Mucosa of descending colon (tissue), 3 donors: Measurements from ENCODE around the gene DGCR2. TPM values are rescaled to one million over a fixed set of nuclear protein-coding genes. Genes with fewer than 3 reads are reported as not detected.

Experiments
- ATAC-seq: fragments of 200-7000 bp; cut with Tn5 transposase; one replicate; pipeline ENCODE4 v1.9.1; 2020; ENCODE audit warnings: mild to moderate bottlenecking, moderate library complexity
- DNase-seq, 3 donors: peaks; one replicate each; pipeline ENCODE4 v3.0.0-alpha.2; 2020
- H3K36me3 ChIP-seq: fragments of 200-600 bp; one replicate; pipeline ENCODE4 v1.8.0; 2021; ENCODE audit warnings: low read depth, mild to moderate bottlenecking
- H3K4me1 ChIP-seq: fragments of 200-600 bp; one replicate; pipeline ENCODE4 v1.8.0; 2021; ENCODE audit warnings: low read depth, mild to moderate bottlenecking
- H3K4me3 ChIP-seq: fragments of 200-600 bp; one replicate; pipeline ENCODE4 v1.8.0; 2021; ENCODE audit warnings: mild to moderate bottlenecking
- H3K9me3 ChIP-seq: fragments of 200-600 bp; one replicate; pipeline ENCODE4 v1.8.0; 2021; ENCODE audit warnings: mild to moderate bottlenecking
- intact Hi-C, 2 donors: fragments of 100-400 bp; cut with DNase I in 1 of 2; cut with micrococcal nuclease in 1 of 2; formaldehyde crosslinking; loops; one replicate each; pipeline versions ENCODE4 v1.11.0 to v1.11.1; 2022; cut with DNase I, micrococcal nuclease
- total RNA-seq, 3 donors: library from RNA; stranded (reverse); fragmentation: NEBNext Ultra II Directional in 2 of 3; extraction: Animal tissue kit (Norgen Biotek cat#: 25700) in 2 of 3; gene quantifications; one replicate each; pipeline versions ENCODE4 v1.2.1 to v1.2.4, GENCODE V29; 2021 to 2023
- TF ChIP-seq, protein P1 (sequence below): fragments of 200-600 bp; IDR thresholded peaks from one replicate; pipeline ENCODE4 v1.8.0; 2022; ENCODE audit warnings: antibody characterized with exemption, mild to moderate bottlenecking
- donor health status: DM: no; HTN: no; CAD: no; lungs with moderate emphysema.
- donor health status: DM: no; HTN: no; CAD: no.
- donor health status: DM: no; HTN: yes; CAD: no.

Gene DGCR2
- total RNA-seq, 3 donors from 2014 or later: 68.4 to 100 (median 79.8) TPM

DNA sequence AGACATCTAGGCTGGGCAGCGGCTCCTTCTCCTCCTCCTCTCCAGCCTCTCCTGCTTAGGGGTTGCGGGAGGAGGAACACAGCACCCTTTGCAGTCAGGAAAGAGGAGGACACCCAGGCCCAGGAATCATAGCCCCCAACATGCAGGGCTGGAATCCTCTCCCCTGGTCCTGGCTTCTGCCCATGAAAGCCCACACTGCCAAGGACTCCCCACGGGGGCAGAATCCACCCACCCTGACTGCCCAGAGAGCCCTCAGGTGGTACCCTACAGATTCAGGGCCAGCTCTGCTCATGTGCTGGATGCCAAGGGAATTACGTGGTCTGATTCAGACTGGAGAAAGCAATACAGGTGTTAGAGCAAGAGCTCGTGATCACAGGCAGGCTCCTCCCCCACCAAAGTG, 17.8 kb upstream of the DGCR2 start:
- Histone ChIP-seq H3K4me3 (no peak overlapping the region), H3K36me3 (no peaks in the 10 kb centered on the region), H3K4me1 (peaks cover 9% of the 10 kb centered on the region), H3K9me3 (no peaks in the 10 kb centered on the region)
- TF ChIP-seq, protein P1, sequence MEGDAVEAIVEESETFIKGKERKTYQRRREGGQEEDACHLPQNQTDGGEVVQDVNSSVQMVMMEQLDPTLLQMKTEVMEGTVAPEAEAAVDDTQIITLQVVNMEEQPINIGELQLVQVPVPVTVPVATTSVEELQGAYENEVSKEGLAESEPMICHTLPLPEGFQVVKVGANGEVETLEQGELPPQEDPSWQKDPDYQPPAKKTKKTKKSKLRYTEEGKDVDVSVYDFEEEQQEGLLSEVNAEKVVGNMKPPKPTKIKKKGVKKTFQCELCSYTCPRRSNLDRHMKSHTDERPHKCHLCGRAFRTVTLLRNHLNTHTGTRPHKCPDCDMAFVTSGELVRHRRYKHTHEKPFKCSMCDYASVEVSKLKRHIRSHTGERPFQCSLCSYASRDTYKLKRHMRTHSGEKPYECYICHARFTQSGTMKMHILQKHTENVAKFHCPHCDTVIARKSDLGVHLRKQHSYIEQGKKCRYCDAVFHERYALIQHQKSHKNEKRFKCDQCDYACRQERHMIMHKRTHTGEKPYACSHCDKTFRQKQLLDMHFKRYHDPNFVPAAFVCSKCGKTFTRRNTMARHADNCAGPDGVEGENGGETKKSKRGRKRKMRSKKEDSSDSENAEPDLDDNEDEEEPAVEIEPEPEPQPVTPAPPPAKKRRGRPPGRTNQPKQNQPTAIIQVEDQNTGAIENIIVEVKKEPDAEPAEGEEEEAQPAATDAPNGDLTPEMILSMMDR: no peak
- no peak for ATAC-seq
- intact Hi-C loops: no loop called here
- no peak for DNase-seq

DNA sequence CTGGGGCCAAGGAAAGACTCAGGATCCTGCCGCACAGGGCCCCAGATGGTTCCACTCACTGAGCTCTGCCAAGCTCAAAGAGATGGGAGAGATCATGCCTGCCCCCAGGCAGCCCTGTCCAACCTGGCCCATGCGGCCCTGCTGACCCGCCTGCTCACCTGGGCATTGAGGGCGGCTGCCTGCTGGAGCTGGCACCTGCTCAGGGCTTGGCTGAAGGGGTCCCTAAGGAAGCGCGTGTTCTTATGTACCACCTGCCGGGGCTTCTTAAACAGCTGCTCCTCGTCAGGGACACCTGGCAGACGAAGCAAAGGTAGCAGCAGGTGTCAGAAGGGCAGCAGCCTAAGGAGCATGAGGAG, 16.8 kb upstream of the DGCR2 start:
- H3K4me3 ChIP-seq: no peak overlapping the region
- H3K9me3 ChIP-seq: no peaks in the 10 kb centered on the region
- peaks cover 5% of the 10 kb centered on the region for H3K36me3 ChIP-seq
- DNase-seq (no peak), ATAC-seq (no peak)
- intact Hi-C loops: no loop called here
- peaks cover 8% of the 10 kb centered on the region for H3K4me1 ChIP-seq
- TF ChIP-seq, protein P1: no peak

DNA sequence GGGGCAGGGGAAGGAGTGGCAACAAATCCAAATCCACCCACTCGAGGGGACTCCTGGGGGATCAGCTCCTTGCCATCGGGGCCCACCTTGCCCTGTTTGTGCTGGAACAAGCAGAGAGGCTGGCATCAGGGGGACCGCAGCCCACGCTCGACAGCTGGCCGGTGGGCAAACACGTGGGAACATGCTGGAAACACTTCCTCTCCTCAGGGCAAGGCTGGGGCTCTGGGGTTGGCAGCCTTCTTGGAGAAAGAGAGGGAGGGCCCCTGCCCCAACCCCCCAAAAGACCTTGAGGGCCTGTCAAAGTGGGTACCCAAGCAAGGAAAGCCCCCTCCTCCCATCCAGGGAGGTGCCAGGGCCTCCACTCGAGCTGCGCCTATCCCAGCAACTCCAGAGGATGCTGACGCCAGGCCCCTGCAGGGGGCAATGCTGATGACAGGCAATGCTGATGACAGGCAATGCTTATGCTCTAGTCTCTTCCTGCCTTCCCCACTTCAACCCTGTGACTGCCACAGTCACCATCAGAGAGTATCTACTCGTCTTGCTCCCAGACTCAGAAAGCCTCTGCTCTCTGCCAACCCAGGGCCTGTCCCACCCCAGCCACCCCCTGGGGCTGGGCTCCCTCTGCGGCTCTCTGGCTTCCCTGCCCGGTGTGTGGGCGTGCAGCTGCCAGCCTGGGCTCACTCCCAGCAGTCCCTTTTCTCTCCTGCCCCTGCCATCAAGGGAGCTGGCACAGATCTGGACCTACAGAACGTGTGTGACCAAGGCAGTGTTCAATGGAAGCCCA, 16.2 kb upstream of the DGCR2 start:
- no peak for ATAC-seq
- H3K36me3 ChIP-seq: peaks cover 5% of the 10 kb centered on the region

DNA sequence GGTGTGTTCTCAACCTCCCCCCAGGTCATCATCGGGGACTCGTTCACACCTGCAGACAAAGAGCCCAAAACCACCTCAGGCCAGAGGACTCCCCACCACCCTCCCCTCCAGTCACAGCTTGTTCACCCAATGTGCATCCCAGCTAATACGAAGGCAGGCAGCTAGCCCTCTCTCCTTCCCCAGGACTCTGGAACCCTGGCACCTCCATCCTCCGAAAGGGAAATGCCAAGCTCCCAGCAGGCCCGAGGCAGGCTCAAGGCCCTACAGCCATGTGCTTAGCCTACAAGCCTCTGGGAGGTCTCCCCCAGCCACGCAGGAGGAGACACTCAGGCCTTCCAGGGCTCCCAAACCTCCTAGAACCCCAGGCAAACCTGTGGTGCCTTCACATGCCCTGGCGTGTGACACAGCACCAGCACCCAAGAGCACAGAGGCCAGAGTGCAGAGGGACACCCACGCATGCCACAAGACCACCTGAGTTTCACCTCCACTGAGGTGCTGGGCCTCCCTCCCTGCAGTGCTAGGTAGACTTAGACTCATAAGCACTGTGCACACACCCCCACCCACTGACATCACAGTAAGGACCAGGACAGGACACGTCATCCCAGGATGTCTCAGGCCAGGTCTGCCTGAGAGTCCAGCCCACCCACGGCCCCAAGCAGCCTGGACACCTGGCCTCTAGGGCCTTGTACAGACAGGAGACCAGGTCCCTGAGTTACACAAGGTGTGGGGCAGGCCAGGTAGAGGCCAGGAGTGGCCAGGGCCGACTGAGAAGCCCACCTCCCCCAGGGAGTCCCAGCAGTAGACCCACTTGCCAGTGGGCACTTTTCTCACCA, 15.4 kb upstream of the DGCR2 start:
- Histone ChIP-seq H3K4me3 (no peak overlapping the region), H3K9me3 (no peaks in the 10 kb centered on the region), H3K4me1 (no peaks in the 10 kb centered on the region), H3K36me3 (peaks cover 5% of the 10 kb centered on the region)
- ATAC-seq: no peak
- TF ChIP-seq, protein P1: no peak
- intact Hi-C loops: no loop called here
- no peak for DNase-seq

More for the DNA sequence above, 16.2 kb upstream of the DGCR2 start:
- peaks cover 2% of the 10 kb centered on the region for H3K4me1 ChIP-seq
- H3K4me3 ChIP-seq: no peak overlapping the region
- H3K9me3 ChIP-seq: no peaks in the 10 kb centered on the region
- DNase-seq: no peak
- TF ChIP-seq, protein P1: no peak
- intact Hi-C loops: no loop called here

DNA sequence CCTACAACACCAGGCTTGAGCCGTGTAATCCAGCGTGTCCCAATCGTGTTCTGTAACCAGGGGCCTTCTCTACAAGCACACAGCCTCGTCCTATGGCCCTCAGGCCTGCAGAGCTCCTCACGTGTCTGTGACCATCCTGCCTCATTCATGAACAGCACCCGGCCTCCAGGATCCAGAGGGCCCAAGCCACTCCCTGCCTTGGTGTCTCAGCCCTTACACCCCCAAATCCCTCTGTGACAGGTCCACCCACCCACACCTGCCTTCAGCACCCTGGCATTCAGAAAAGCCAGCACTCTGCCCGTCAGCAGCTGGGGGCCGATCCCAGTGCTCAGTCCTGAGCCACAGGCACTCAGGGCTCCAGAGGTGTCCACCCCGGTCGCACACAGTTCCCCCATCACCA, 14.7 kb upstream of the DGCR2 start:
- H3K36me3 ChIP-seq: peaks cover 5% of the 10 kb centered on the region
- TF ChIP-seq, protein P1: no peak
- ATAC-seq (no peak), DNase-seq (no peak)
- no peaks in the 10 kb centered on the region for H3K4me1 ChIP-seq
- intact Hi-C loops: no loop called here
- no peak overlapping the region for H3K4me3 ChIP-seq
- H3K9me3 ChIP-seq: no peaks in the 10 kb centered on the region
